Calu3 (cell line): ENCODE data around the gene FRAS1. TPM values are rescaled to one million over a fixed set of nuclear protein-coding genes. Genes with fewer than 3 reads are reported as not detected.

Experiments used
- BruUV-seq: library from RNA; stranded (reverse); fragments of 400-500 nt; replicated peaks from 2 replicates; lab custom pipeline; 2021; lab: Mats Ljungman, UMichigan
- CTCF ChIA-PET: fragments of 300-600 bp; sonication (Branson Sonifier 250); formaldehyde crosslinking; loops from one replicate; lab custom pipeline; 2022; ENCODE audit warnings: antibody characterized with exemption; lab: Charles Lee
- DNase-seq: peaks from one replicate; pipeline ENCODE4 v3.0.0; 2022
- H3K27ac Mint-ChIP-seq: one replicate; pipeline ENCODE4 v1.8.0; 2022; ENCODE audit warnings: mixed read lengths; ENCODE audit not compliant: unreplicated experiment
- H3K27me3 Mint-ChIP-seq: one replicate; pipeline ENCODE4 v1.8.0; 2022; ENCODE audit warnings: mixed read lengths; ENCODE audit not compliant: unreplicated experiment
- H3K36me3 Mint-ChIP-seq: one replicate; pipeline ENCODE4 v1.8.0; 2022; ENCODE audit warnings: mild to moderate bottlenecking, moderate library complexity, mixed read lengths; ENCODE audit not compliant: insufficient read depth, unreplicated experiment
- H3K4me1 Mint-ChIP-seq: one replicate; pipeline ENCODE4 v1.8.0; 2022; ENCODE audit warnings: mild to moderate bottlenecking, low read depth, mixed read lengths; ENCODE audit not compliant: unreplicated experiment
- H3K4me3 Mint-ChIP-seq: one replicate; pipeline ENCODE4 v1.8.0; 2022; ENCODE audit warnings: mild to moderate bottlenecking, low read depth, moderate library complexity, mixed read lengths; ENCODE audit not compliant: unreplicated experiment
- H3K9me3 Mint-ChIP-seq: one replicate; pipeline ENCODE4 v1.8.0; 2022; ENCODE audit warnings: low read depth, mixed read lengths; ENCODE audit not compliant: unreplicated experiment
- intact Hi-C: fragments of 100-400 bp; cut with micrococcal nuclease; formaldehyde crosslinking; loops from one replicate; pipeline ENCODE4 v1.10.0; 2022; ENCODE audit not compliant: unreplicated experiment
- total RNA-seq: library from RNA; stranded (reverse); gene quantifications from 2 replicates; pipeline ENCODE4 v1.2.3, GENCODE V29; 2022
- TF ChIP-seq, protein P1 (sequence below): fragments of 200-600 bp; IDR thresholded peaks from one replicate; pipeline ENCODE4 v1.8.0; 2022; ENCODE audit warnings: antibody characterized with exemption; ENCODE audit not compliant: unreplicated experiment

FRAS1 gene
- total RNA-seq, 1 experiment from 2014 or later: 29.4 TPM

DNA sequence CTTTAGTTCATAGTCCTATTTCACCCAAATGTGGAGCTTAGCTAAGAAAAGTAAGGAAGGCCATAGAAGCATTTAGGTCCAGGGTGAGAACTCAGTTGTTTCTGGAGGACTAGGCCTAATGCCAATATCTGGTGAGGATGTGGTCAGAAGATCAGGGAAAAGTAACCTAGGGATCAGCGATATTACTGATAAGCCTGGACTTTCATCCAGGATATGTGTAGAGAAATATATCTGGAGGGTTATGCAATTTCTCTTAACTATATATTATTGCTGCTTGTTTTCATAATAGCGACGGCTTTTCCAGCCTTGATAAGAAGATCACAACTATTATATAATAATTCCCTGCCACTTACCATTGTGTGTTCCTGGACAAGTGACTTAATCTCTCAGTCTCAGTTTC lies 81.1 kb downstream of the FRAS1 start:
- peaks cover 42% of the 10 kb centered on the region for H3K4me1 Mint-ChIP-seq
- TF ChIP-seq, protein P1, sequence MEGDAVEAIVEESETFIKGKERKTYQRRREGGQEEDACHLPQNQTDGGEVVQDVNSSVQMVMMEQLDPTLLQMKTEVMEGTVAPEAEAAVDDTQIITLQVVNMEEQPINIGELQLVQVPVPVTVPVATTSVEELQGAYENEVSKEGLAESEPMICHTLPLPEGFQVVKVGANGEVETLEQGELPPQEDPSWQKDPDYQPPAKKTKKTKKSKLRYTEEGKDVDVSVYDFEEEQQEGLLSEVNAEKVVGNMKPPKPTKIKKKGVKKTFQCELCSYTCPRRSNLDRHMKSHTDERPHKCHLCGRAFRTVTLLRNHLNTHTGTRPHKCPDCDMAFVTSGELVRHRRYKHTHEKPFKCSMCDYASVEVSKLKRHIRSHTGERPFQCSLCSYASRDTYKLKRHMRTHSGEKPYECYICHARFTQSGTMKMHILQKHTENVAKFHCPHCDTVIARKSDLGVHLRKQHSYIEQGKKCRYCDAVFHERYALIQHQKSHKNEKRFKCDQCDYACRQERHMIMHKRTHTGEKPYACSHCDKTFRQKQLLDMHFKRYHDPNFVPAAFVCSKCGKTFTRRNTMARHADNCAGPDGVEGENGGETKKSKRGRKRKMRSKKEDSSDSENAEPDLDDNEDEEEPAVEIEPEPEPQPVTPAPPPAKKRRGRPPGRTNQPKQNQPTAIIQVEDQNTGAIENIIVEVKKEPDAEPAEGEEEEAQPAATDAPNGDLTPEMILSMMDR: no peak
- CTCF ChIA-PET: interaction anchor here (0.8 kb wide), 1 partner anchor 9 kb away, joined by 3 read pairs; no protein-coding TSS in a partner anchor
- no peaks in the 10 kb centered on the region for H3K27me3 Mint-ChIP-seq
- H3K36me3 Mint-ChIP-seq: no peaks in the 10 kb centered on the region
- intact Hi-C loops: no loop called here
- H3K4me3 Mint-ChIP-seq: no peak overlapping the region
- no peaks in the 10 kb centered on the region for H3K9me3 Mint-ChIP-seq
- H3K27ac Mint-ChIP-seq: no peak overlapping the region
- DNase-seq: no peak
- no TSS peak for BruUV-seq

- Mint-ChIP-seq H3K27me3 (no peaks in the 10 kb centered on the region), H3K27ac (no peak overlapping the region), H3K4me1 (peaks cover 7% of the 10 kb centered on the region), H3K36me3 (no peaks in the 10 kb centered on the region), H3K9me3 (no peaks in the 10 kb centered on the region), H3K4me3 (no peak overlapping the region)
- CTCF ChIA-PET: interaction anchor here (0.6 to 0.7 kb wide), 3 partner anchors 26 to 369 kb away, joined by 3 to 4 read pairs (median 4); no protein-coding TSS in a partner anchor
- BruUV-seq: no TSS peak
- no peak for DNase-seq
- intact Hi-C loops: no loop called here
- TF ChIP-seq, protein P1: no peak
Observed at GRCh38 chr4:78143634-78144033, 86.5 kb downstream of the FRAS1 start.

GRCh38 chr4:78145008-78145407 lies 87.9 kb downstream of the FRAS1 start:
- Mint-ChIP-seq H3K27me3 (no peaks in the 10 kb centered on the region), H3K9me3 (no peaks in the 10 kb centered on the region), H3K4me3 (no peak overlapping the region), H3K27ac (no peak overlapping the region), H3K36me3 (no peaks in the 10 kb centered on the region), H3K4me1 (peaks cover 8% of the 10 kb centered on the region)
- BruUV-seq: no TSS peak
- intact Hi-C loops: no loop called here
- no peak for DNase-seq
- TF ChIP-seq, protein P1: no peak
- CTCF ChIA-PET: no interaction called here

GRCh38 chr4:78145622-78146021 lies 88.5 kb downstream of the FRAS1 start:
- Mint-ChIP-seq H3K4me1 (peaks cover 8% of the 10 kb centered on the region), H3K4me3 (no peak overlapping the region), H3K27me3 (no peaks in the 10 kb centered on the region), H3K36me3 (no peaks in the 10 kb centered on the region), H3K27ac (no peak overlapping the region), H3K9me3 (no peaks in the 10 kb centered on the region)
- no peak for DNase-seq
- TF ChIP-seq, protein P1: no peak
- intact Hi-C loops: no loop called here
- BruUV-seq: no TSS peak
- CTCF ChIA-PET: no interaction called here
